Activated T-helper 9 cell treated with anti-CD3 and anti-CD28 coated beads, Interleukin-2, amount 50 U/mL, for 16 hours (primary cell): ENCODE results near the gene MEI1.
"Not testable (repeated sequence)": the region's sequence is repeated elsewhere in the genome, so short reads cannot be mapped to it uniquely, and the experiment has no call there.

ENCODE experiments used
- DNase-seq: peaks from one replicate; pipeline ENCODE4 v3.0.0-alpha.2; 2020; ENCODE audit warnings: low read depth

MEI1 gene

GRCh38 chr22:41821471-41822316 lies 122.4 kb downstream of the MEI1 start:
- no peak for DNase-seq

DNA sequence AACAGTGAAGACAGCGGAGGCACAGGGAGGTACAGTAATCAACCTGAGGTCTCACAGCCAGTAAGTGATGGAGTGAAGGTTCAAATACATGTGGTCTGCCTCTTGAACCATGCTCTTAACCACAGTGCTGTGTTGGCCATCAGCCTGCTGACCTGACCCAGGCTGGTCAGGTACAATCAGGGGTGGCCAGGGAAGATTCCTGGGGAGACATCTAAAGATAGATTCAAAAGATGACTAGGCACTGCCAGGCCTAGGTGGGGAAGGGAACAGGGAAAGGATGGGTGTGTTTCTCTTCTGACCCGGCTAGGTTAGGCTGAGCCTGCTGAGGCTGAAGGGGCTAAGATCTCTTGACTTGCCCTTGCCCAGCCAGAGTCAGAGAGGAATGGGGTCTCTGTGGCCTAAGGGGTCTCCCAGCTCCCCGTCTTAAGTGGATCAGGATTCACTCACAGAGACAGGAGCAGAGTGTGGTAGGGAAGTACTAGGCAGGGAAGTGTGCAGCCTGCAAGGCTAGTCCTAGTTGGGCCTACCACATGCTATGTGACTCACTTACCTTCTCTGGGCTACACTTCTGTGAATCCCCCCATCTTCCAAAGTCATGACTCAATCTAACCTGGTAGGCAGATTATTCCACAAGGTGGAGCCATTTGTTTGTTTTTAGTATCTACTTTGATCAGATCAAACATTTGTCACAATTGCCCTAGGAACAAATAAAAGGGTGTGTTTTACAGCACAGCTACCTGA lies 123.2 kb downstream of the MEI1 start:
- DNase-seq: peak; percentile 15

GRCh38 chr22:41823797-41824196 lies 124.5 kb downstream of the MEI1 start:
- DNase-seq: no peak

DNA sequence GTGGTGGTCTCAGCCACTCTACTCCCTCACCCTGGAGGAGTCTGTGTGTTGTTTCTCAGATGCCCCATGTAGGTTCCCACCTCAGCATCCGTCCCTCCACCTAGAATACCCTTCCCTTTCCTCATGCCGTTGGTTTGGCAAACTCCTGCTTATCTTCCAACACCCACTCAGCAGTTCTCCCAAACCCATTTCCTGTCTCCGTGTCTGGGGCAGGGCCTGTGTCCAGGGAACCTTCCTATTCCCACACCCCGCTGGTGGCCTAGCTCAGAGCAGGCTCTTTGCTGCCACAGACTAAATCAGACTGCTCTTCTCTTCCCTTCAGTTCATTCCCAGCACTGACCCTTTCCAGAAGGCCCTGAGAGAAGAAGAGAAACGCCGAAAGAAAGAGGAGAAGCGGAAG lies 126.1 kb downstream of the MEI1 start:
- no peak for DNase-seq

DNA sequence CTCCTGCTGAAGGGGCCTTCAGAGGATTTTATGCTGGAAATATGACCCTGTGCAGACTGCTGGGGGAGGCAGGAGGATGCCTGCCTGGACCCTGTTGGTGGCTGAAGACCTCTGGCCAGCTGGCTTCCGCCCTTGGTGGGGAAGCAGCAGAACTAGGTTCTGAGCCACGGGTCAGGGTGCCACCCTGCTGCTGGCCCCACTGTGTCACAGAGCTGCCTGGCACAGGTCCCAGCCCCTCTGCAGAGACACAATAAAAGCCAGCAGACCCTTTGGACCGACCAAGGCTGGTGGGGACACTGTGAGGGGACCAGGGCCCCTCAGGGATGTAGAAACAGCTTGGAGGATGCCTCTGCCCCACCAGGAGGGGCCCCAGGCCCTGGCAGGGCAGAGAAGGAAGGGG lies 126.7 kb downstream of the MEI1 start:
- no peak for DNase-seq

- no peak for DNase-seq
Measured at GRCh38 chr22:41826430-41827383, 127.4 kb downstream of the MEI1 start.

- DNase-seq: no peak
Measured at GRCh38 chr22:41827671-41828070, 128.4 kb downstream of the MEI1 start.

DNA sequence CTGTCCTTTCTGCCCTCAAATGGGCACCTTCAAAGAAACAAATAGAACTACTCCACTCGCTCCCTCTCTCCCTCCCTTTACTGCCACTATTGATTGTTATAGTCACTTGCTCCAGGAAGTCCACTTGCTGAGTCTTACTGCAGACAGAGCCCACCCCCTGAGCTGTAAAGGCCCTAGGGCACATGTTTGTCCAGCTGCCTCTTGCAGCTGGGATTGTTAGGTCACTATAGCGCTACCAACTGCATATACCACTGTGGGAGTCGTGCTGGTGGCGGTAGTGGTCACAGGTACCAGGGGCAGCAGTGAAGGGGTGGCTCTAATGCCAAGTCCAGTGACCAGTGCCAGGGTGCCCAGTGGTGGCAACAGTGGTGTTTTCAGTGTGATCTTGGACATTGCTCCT lies 129.2 kb downstream of the MEI1 start:
- DNase-seq: no peak

DNA sequence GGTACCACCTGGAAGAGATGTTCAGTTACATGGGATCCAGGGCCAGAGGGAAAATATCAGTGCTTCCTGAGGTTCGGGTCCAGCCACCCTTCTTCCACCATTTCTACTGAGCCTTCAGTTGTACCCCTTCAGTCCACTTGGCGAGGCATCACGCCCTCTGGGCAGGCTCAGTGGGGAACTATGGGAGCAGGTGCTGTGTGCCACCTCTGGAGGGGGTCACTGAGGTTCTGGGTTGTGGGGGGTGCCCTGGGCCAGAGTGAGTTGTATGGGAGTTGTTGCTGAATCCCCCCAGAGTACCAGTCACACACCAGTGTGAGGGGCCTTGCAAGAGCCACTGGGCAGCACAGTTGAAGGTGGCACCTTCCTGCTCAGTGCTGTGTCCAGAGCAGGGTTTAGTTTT lies 130.9 kb downstream of the MEI1 start:
- no peak for DNase-seq

- no peak for DNase-seq
Measured at GRCh38 chr22:41831383-41831782, 132.1 kb downstream of the MEI1 start.

- no peak for DNase-seq
Measured at GRCh38 chr22:41831828-41832552, 132.7 kb downstream of the MEI1 start.

- peak; percentile 100 for DNase-seq
Measured at GRCh38 chr22:41832553-41833368, 133.5 kb downstream of the MEI1 start, which contains the start of gene SREBF2. SREBF2 (plus strand) TSS chr22:41833105; CDS start chr22:41833271, 166 bp downstream.

GRCh38 chr22:41833369-41834004 lies 134.2 kb downstream of the MEI1 start:
- peak; percentile 48 for DNase-seq

DNA sequence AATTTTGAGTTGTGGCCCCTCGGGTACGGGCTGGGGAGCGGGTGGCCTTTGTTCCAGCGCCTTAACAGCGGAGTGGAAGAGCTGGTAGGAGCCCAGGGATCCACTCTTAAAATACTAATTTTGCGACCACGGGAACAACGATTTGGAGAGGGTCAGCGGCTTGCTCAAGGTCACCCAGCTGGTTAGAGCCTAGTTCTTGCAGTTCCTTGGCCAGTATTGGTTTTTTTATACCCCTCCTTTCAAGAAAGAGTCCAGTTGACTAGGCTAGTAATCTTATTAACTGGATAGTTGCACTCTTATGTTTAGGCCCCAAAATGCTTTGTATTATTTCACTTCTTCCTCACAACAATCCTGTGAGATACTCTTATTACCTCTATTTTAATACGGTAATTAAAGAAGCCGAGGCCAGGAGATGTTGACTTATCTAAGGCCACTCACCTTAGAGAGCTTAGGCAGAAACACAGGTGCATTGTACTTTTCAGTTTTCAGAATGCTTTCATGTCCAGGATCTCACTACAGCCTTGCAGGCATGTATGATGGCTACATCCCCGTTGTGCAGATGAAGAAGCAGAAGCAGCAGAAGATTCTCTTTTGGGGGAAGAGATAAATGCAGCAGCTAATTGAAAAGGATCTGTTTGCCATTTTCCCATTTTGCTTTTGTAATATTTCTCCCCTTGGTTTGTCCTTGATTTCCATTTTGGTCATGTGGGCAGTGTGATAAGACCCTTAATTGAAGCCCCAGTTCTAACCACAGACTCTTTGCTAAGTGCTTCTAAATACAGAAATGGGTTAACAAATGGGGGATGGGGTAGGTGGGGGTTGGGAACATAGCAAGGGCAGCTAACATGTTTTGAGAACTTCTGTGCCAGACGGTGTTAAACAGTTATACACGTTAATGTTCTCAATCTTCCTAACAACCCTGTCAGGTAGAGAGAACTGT lies 135.0 kb downstream of the MEI1 start:
- DNase-seq: no peak

DNA sequence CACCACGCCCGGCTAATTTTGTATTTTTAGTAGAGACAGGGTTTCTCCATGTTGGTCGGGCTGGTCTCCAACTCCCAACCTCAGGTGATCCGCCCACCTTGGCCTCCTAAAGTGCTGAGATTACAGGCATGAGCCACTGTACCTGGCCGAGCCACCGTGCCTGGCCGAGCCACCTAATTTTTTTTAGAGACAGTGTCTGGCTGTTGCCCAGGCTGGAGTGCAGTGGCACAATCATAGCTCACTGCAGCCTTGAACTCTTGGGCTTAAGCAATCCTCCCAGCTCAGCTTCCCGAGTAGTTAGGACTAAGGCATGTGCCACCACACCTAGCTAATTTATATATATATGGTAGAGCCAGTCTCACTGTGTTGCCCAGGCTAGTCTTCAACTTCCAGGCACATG lies 136.2 kb downstream of the MEI1 start:
- not testable (repeated sequence) for DNase-seq

- DNase-seq: no peak
Measured at GRCh38 chr22:41836551-41836950, 137.2 kb downstream of the MEI1 start.

GRCh38 chr22:41838842-41839618 lies 139.7 kb downstream of the MEI1 start:
- DNase-seq: no peak

DNA sequence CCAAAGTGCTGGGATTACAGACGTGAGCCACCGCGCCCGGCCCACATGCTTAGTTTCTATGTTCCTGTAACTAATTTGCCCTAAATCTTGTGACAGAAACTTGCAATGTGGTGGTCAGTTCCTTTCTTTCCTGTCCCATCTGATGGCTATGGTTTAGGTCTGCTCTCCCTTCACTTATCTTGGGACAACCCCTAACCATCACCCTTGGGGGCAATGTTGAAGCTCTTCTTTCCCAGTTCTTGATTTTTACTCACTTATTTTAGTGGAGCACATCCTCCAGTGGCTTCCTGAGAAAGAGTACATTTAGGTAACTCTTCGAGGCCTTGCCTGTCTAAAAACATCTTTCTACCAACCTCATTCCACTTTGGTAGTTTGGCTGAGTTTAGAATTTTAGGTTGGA lies 140.9 kb downstream of the MEI1 start:
- no peak for DNase-seq
